Epithelial cell of umbilical artery (primary cell): Measurements from ENCODE around the gene ZNF234. TPM values are rescaled to one million over a fixed set of nuclear protein-coding genes. Genes with fewer than 3 reads are reported as not detected.

Experiments
- total RNA-seq: library from RNA; depleted of rRNA; stranded (reverse); fragments of >200 nt; gene quantifications from 2 replicates; pipeline ENCODE4 v1.2.3, GENCODE V29; 2014

The ZNF234 gene
- total RNA-seq: 7.8 and 13.8 TPM in 2 replicates

GRCh38 chr19:44141191-44142058, at the start of gene ZNF234:
ZNF234 (plus strand) TSS chr19:44141554; CDS start chr19:44144633, 3,079 bp downstream.

GRCh38 chr19:44093931-44094765, 47.2 kb upstream of the ZNF234 start, which contains the start of gene ZNF224:
ZNF224 (plus strand) TSS chr19:44094361; CDS start chr19:44097874, 3,513 bp downstream.

GRCh38 chr19:44113138-44113783, 28.1 kb upstream of the ZNF234 start, which contains the start of gene ZNF225:
ZNF225 (plus strand) TSS chr19:44113399; CDS start chr19:44115828, 2,429 bp downstream.

GRCh38 chr19:44164673-44165512, 23.5 kb downstream of the ZNF234 start, which contains the start of gene ZNF226:
ZNF226 (plus strand) TSS chr19:44165100; CDS start chr19:44170081, 4,981 bp downstream.

Other genes with a start within 250 kb of the ZNF234 start
- gene ZNF45, start 206.3 kb upstream of the ZNF234 start, total RNA-seq: 12.3 and 14.6 TPM in 2 replicates
- gene ZNF221, start 190.3 kb upstream of the ZNF234 start, total RNA-seq: 3.2 and 10.6 TPM in 2 replicates
- gene ZNF155, start 157.4 kb upstream of the ZNF234 start, total RNA-seq: 8.1 and 8.4 TPM in 2 replicates
- 2.9 and 5.3 TPM in 2 replicates for gene ZNF230, start 138.6 kb upstream of the ZNF234 start, total RNA-seq
- 5.5 and 5.8 TPM in 2 replicates for gene ZNF222, start 116.2 kb upstream of the ZNF234 start, total RNA-seq
- 7.1 and 9.6 TPM in 2 replicates for gene ZNF223, start 89.5 kb upstream of the ZNF234 start, total RNA-seq
- 2.3 and 3.0 TPM in 2 replicates for gene ZNF284, start 69.4 kb upstream of the ZNF234 start, total RNA-seq
- 16.9 and 38.9 TPM in 2 replicates for gene ZNF224, start 47.2 kb upstream of the ZNF234 start, total RNA-seq
- gene ZNF225, start 28.2 kb upstream of the ZNF234 start, total RNA-seq: 4.5 and 7.6 TPM in 2 replicates
- 11.7 and 15.5 TPM in 2 replicates for gene ZNF226, start 23.5 kb downstream of the ZNF234 start, total RNA-seq
- gene ZNF227, start 71.0 kb downstream of the ZNF234 start, total RNA-seq: 16.2 and 18.4 TPM in 2 replicates
- gene ZNF233, start 118.3 kb downstream of the ZNF234 start, total RNA-seq: 0.32 and 1.1 TPM in 2 replicates
- gene ZNF235, start 163.5 kb downstream of the ZNF234 start, total RNA-seq: 2.9 and 5.5 TPM in 2 replicates
- 7.8 and 16.1 TPM in 2 replicates for gene ZNF112, start 215.1 kb downstream of the ZNF234 start, total RNA-seq